Transverse colon (tissue), 4 donors: ENCODE data around the gene USF1. TPM values are rescaled to one million over a fixed set of nuclear protein-coding genes. Genes with fewer than 3 reads are reported as not detected.

Experiments used
- DNase-seq: peaks from one replicate; pipeline ENCODE4 v3.0.0-alpha.2; 2019
- H3K27ac ChIP-seq, 4 donors: fragments of 200-600 bp; sonication (generic); 2 replicates each; pipeline ENCODE4 v1.5.1; 2016 to 2018; ENCODE audit warnings: inconsistent platforms in 4 of 4
- H3K27me3 ChIP-seq: fragments of 200-600 bp; sonication (generic); 2 replicates; pipeline ENCODE4 v1.5.1; 2017; ENCODE audit warnings: inconsistent platforms
- H3K36me3 ChIP-seq, 4 donors: fragments of 200-600 bp; sonication (generic); 2 replicates each; pipeline ENCODE4 v1.5.1; 2017 to 2019; ENCODE audit warnings: inconsistent platforms in 4 of 4
- H3K4me1 ChIP-seq, 4 donors: fragments of 200-600 bp; sonication (generic); 2 replicates each; pipeline ENCODE4 v1.5.1; 2017 to 2020; ENCODE audit warnings: inconsistent platforms in 4 of 4
- H3K4me3 ChIP-seq, 4 donors: fragments of 200-600 bp; sonication (generic); 1 replicate in 1 of 4; 2 replicates in 3 of 4; pipeline versions ENCODE4 v1.5.1 to v1.6.1; 2017 to 2019; ENCODE audit warnings: inconsistent platforms in 4 of 4
- H3K9me3 ChIP-seq, 2 donors: fragments of 200-600 bp; sonication (generic); 2 replicates each; pipeline ENCODE4 v1.5.1; 2017 to 2019; ENCODE audit warnings: inconsistent platforms in 2 of 2
- EP300 ChIP-seq: sonication (generic); formaldehyde crosslinking; IDR thresholded peaks from one replicate; pipeline ENCODE4 v1.6.1; 2017; ENCODE audit warnings: antibody characterized with exemption, low read depth
- POLR2A ChIP-seq: fragments of 450-650 bp; IDR thresholded peaks from one replicate; pipeline ENCODE4 v1.6.1; 2016; ENCODE audit warnings: antibody characterized with exemption, mild to moderate bottlenecking, moderate library complexity
- POLR2AphosphoS5 ChIP-seq, 3 donors: sonication (generic); formaldehyde crosslinking; IDR thresholded peaks; one replicate each; pipeline ENCODE4 v1.6.1; 2016; ENCODE audit warnings: antibody characterized with exemption in 3 of 3
- WGBS, 2 donors: methylation state at CpG; one replicate each; pipeline ENCODE4 v1.1.5; 2018; ENCODE audit warnings: low coverage in 1 of 2; 5-methylcytosine and 5-hydroxymethylcytosine counted together
- in situ Hi-C, 4 donors: fragments of 200-750 bp; cut with MboI; loops; one replicate each; pipeline versions ENCODE4 v1.15.0 to v1.15.1; 2017; ENCODE audit warnings: low sequenced_read_pairs in 3 of 4, low pct_ligation_motif_present in 1 of 4, low pct_unique_long_range_greater_than_20kb in 1 of 4
- intact Hi-C: fragments of 100-400 bp; cut with DNase I; formaldehyde crosslinking; loops from one replicate; pipeline ENCODE4 v1.15.1; 2023; ENCODE audit warnings: low total_unique reads
- total RNA-seq, 4 donors: library from RNA; depleted of rRNA; stranded (reverse); fragments of >200 nt; gene quantifications; one replicate each; pipeline ENCODE4 v1.1.0, GENCODE V29; 2016
- TF ChIP-seq, protein P1 (sequence below), 5 experiments: fragments of 200-600 bp in 3 of 5; fragments of 450-650 bp in 2 of 5; sonication (generic) in 3 of 5; IDR thresholded peaks; 1 replicate in 2 of 5; 2 replicates in 3 of 5; pipeline ENCODE4 v1.5.1; 2016 to 2017; ENCODE audit warnings: antibody characterized with exemption in 5 of 5, inconsistent platforms in 3 of 5, mild to moderate bottlenecking in 2 of 5, moderate library complexity in 1 of 5

The USF1 gene
- total RNA-seq, 4 donors from 2014 or later = 34.4 to 78.2 (median 64.9) TPM

DNA sequence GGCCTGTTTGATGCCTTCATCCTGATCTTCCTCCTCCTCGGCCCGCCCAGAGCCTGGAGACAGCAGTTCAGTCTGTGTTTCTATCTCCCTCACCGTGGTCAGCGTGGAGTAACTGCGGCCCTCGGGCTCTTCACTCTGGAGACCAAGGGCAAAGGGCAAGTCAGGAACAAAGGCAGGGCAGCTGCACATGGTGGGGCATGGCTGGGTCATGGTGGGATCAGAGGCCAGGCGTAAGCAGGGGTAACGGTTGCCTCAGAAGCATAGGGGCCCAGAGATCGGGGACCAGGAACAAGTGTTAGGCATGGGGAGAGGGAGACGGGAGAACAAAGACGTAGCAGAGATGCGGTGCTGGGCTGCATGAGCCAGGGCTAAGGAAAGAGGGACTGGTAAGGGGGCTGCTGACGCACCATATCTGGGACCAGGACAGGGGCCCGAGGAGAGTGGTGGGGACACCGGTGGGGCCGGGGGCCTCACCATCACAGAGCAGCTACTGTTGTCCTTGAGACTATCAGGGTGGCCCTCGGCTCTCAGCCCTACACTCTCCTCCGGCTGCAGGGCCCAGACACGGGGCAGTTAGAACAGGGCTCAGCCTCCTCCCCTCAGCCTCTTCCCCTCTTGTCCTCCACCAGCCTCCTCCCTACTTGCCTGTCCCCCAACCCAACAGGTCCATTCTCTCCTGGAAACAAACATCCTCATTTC, 27.1 kb upstream of the USF1 start:
- no peaks in the 10 kb centered on the region for H3K36me3 ChIP-seq
- 93 to 96% methylated on average over 6 to 18 of the region's 19 CpGs for WGBS, 2 donors
- DNase-seq = no peak
- TF ChIP-seq, protein P1, sequence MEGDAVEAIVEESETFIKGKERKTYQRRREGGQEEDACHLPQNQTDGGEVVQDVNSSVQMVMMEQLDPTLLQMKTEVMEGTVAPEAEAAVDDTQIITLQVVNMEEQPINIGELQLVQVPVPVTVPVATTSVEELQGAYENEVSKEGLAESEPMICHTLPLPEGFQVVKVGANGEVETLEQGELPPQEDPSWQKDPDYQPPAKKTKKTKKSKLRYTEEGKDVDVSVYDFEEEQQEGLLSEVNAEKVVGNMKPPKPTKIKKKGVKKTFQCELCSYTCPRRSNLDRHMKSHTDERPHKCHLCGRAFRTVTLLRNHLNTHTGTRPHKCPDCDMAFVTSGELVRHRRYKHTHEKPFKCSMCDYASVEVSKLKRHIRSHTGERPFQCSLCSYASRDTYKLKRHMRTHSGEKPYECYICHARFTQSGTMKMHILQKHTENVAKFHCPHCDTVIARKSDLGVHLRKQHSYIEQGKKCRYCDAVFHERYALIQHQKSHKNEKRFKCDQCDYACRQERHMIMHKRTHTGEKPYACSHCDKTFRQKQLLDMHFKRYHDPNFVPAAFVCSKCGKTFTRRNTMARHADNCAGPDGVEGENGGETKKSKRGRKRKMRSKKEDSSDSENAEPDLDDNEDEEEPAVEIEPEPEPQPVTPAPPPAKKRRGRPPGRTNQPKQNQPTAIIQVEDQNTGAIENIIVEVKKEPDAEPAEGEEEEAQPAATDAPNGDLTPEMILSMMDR (IDR thresholded peaks at IDR 0.05) = no peak
- no peak for TF ChIP-seq POLR2AphosphoS5 (IDR thresholded peaks at IDR 0.05)
- no peak for TF ChIP-seq EP300
- TF ChIP-seq POLR2A = no peak
- H3K27ac ChIP-seq = no peak overlapping the region
- H3K4me1 ChIP-seq = peaks cover 0 to 5% (median 2%) of the 10 kb centered on the region in 4 donors
- H3K9me3 ChIP-seq = no peaks in the 10 kb centered on the region
- no peaks in the 10 kb centered on the region for H3K27me3 ChIP-seq
- in situ Hi-C loops (loop anchor here in 1 of 4 donors (25.0 kb wide), 1 partner anchor 664 kb away; the partner anchor contains the start of gene DUSP12), intact Hi-C loops (no loop called here)
- H3K4me3 ChIP-seq = no peak overlapping the region

DNA sequence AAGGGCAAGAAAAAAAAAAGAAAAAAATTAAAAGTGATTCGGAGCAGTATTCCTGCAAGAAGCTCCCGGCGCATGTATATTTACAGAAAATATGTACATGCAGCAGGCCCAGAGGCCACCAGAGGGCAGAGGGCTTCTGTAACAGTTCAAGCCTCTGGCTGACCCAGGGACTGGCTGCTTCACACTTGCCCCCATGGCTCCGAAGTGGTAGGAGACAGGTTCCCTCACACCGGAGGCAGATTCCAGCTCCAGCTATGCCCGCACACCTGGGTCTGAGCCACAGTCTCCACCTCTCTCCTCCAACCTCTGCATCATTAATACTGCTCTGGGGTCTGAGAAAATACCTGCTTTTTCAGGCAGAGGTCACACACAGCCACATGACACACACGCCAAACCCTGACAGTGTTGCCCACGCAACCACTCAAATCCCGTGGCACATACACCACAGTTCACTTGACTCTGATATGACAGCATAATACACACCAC, 26.2 kb upstream of the USF1 start:
- no peaks in the 10 kb centered on the region for H3K27me3 ChIP-seq
- no peak overlapping the region for H3K27ac ChIP-seq
- WGBS, 2 donors = 38 to 67% methylated on average over 4 to 9 of the region's 9 CpGs
- TF ChIP-seq POLR2AphosphoS5 (IDR thresholded peaks at IDR 0.05) (no peak), EP300 (no peak), POLR2A (no peak)
- TF ChIP-seq, protein P1 (IDR thresholded peaks at IDR 0.05) = peak; percentile 41 to 73 (median 59)
- H3K4me1 ChIP-seq = peaks cover 0 to 5% (median 2%) of the 10 kb centered on the region in 4 donors
- DNase-seq = peak; percentile 65
- no peaks in the 10 kb centered on the region for H3K9me3 ChIP-seq
- in situ Hi-C loops = loop anchor here in 1 of 4 donors (25.0 kb wide), 1 partner anchor 665 kb away; the partner anchor contains the start of gene DUSP12
- intact Hi-C loops = no loop called here
- no peak overlapping the region for H3K4me3 ChIP-seq
- H3K36me3 ChIP-seq = no peaks in the 10 kb centered on the region

DNA sequence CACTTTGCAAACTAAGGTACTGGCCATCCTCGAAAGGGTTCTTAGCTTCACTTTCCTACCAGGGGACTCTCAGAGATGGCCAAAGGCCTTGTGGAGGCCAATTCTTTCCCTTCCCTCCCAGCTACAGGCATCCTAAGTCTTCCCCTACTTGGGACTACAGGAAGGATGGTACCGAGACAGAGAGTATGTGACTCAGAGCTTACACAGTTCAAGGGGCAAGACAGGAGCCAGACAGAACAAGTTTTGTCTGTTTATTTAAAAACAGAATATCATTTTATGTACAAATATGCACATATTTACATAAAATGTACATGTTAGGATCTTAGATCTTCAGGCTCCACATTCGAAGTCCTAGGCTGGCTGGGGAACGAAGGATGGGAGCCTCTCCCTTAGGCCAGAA, 25.0 kb upstream of the USF1 start:
- H3K4me3 ChIP-seq = no peak overlapping the region
- no peak for TF ChIP-seq POLR2AphosphoS5 (IDR thresholded peaks at IDR 0.05)
- no peaks in the 10 kb centered on the region for H3K36me3 ChIP-seq
- H3K27ac ChIP-seq = no peak overlapping the region
- intact Hi-C loops (no loop called here), in situ Hi-C loops (loop anchor here in 1 of 4 donors (25.0 kb wide), 1 partner anchor 667 kb away; the partner anchor contains the start of gene DUSP12)
- H3K9me3 ChIP-seq = no peaks in the 10 kb centered on the region
- WGBS, 2 donors = 90% methylated on average over 4 of the region's 4 CpGs; no CpG with 5 or more reads in 1 of the 2 donors
- DNase-seq = no peak
- peaks cover 0 to 6% (median 2%) of the 10 kb centered on the region in 4 donors for H3K4me1 ChIP-seq
- H3K27me3 ChIP-seq = no peaks in the 10 kb centered on the region

DNA sequence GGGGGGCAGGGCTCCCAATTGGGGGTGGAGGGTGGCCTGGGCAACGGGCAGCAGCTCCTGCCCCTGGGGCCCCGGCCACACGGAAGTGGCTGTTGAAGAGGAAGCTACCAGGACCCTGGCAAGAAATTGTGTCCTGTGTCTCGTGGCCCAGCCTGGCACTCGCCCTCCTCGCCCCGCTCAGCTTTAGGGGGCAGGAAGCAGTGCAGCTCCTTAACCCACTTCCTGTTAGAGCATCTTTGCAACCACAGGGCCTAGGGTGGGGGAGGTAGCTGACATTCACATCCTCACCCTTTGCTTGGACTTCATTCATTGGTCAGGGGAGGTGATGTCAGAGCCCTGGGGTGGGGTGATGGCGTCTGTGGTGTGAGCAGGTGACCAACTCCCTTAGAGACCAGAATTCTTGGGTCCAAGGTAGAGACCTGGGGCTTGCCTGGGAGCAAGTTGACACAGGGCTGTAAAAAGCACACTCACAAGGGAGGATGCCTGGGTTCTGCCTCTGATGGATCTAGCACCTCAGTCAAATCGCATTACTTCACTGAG, 24.0 kb upstream of the USF1 start, which contains the start of gene ARHGAP30:
Gene ARHGAP30 (minus strand): TSS at position 161 of the 540 bp plus-strand sequence. CDS start 267 bp downstream, outside the sequence.
- peak within 1 kb of the TSS; percentile 71 to 89 (median 78) for H3K27ac ChIP-seq
- intact Hi-C loops = no loop called here
- DNase-seq = peak; percentile 80
- in situ Hi-C loops = loop anchor here in 1 of 4 donors (25.0 kb wide), 1 partner anchor 668 kb away; the partner anchor contains the start of gene DUSP12
- H3K4me1 ChIP-seq = peaks cover 0 to 6% (median 2%) of the 10 kb centered on the region in 4 donors
- H3K9me3 ChIP-seq = no peaks in the 10 kb centered on the region
- H3K27me3 ChIP-seq = no peaks in the 10 kb centered on the region
- WGBS, 2 donors = 81% methylated on average over 9 of the region's 9 CpGs; no CpG with 5 or more reads in 1 of the 2 donors
- H3K4me3 ChIP-seq = peak within 1 kb of the TSS; percentile 8 to 42 (median 18)
- H3K36me3 ChIP-seq = no peaks in the 10 kb centered on the region
- TF ChIP-seq, protein P1 (IDR thresholded peaks at IDR 0.05) = no peak
- TF ChIP-seq POLR2A (peak; percentile 55), POLR2AphosphoS5 (IDR thresholded peaks at IDR 0.05) (peak; percentile 37 to 63 (median 38)), EP300 (no peak)
